ENCODE measurements around the gene FLCN. TPM values are rescaled to one million over a fixed set of nuclear protein-coding genes. Genes with fewer than 3 reads are reported as not detected.
A peak's percentile ranks its signal among the peaks of the same experiment; 100 is the strongest.

The FLCN gene
- total RNA-seq, 2 donors from 2014 or later: 43.8 to 125 TPM

GRCh38 chr17:17175917-17176316, 61.1 kb downstream of the FLCN start:
- DNase-seq (ENCODE audit: low spot score): no peak
- Histone ChIP-seq H3K27ac (no peak overlapping the region), H3K36me3 (peaks cover 0 to 24% of the 10 kb centered on the region in 2 donors), H3K9me3 (no peaks in the 10 kb centered on the region), H3K4me3 (no peak overlapping the region), H3K4me1 (replicated peaks) (no peaks in the 10 kb centered on the region), H3K27me3 (replicated peaks; ENCODE audit: insufficient read depth) (no peaks in the 10 kb centered on the region)
- intact Hi-C loops (cut with DNase I): no loop called here
- no peak for TF ChIP-seq POLR2A (IDR thresholded peaks at IDR 0.05)
- no peak for TF ChIP-seq CTCF (IDR thresholded peaks at IDR 0.05)
- no peak for TF ChIP-seq POLR2AphosphoS5 (IDR thresholded peaks at IDR 0.05)
- WGBS: 90% methylated on average over 12 of the region's 12 CpGs

GRCh38 chr17:17175340-17175739, 61.6 kb downstream of the FLCN start:
- no peak for DNase-seq (ENCODE audit: low spot score)
- Histone ChIP-seq H3K9me3 (no peaks in the 10 kb centered on the region), H3K27me3 (replicated peaks; ENCODE audit: insufficient read depth) (no peaks in the 10 kb centered on the region), H3K4me1 (replicated peaks) (no peaks in the 10 kb centered on the region), H3K36me3 (peaks cover 0 to 24% of the 10 kb centered on the region in 2 donors), H3K27ac (no peak overlapping the region), H3K4me3 (no peak overlapping the region)
- no peak for TF ChIP-seq POLR2A (IDR thresholded peaks at IDR 0.05)
- no peak for TF ChIP-seq POLR2AphosphoS5 (IDR thresholded peaks at IDR 0.05)
- TF ChIP-seq CTCF (IDR thresholded peaks at IDR 0.05): no peak
- WGBS: 91% methylated on average over 8 of the region's 8 CpGs
- intact Hi-C loops (cut with DNase I): no loop called here

GRCh38 chr17:17173921-17174320, 63.0 kb downstream of the FLCN start:
- H3K4me1 ChIP-seq (replicated peaks): no peaks in the 10 kb centered on the region
- WGBS: 94% methylated on average over 14 of the region's 14 CpGs
- H3K9me3 ChIP-seq: no peaks in the 10 kb centered on the region
- intact Hi-C loops (cut with DNase I): no loop called here
- TF ChIP-seq CTCF (IDR thresholded peaks at IDR 0.05): no peak
- TF ChIP-seq POLR2AphosphoS5 (IDR thresholded peaks at IDR 0.05): no peak
- no peak for TF ChIP-seq POLR2A (IDR thresholded peaks at IDR 0.05)
- H3K27ac ChIP-seq: no peak overlapping the region
- no peaks in the 10 kb centered on the region for H3K27me3 ChIP-seq (replicated peaks; ENCODE audit: insufficient read depth)
- H3K36me3 ChIP-seq: peaks cover 0 to 24% of the 10 kb centered on the region in 2 donors
- H3K4me3 ChIP-seq: no peak overlapping the region
- no peak for DNase-seq (ENCODE audit: low spot score)

- Histone ChIP-seq H3K36me3 (peaks cover 0 to 24% of the 10 kb centered on the region in 2 donors), H3K4me1 (replicated peaks) (no peaks in the 10 kb centered on the region), H3K27ac (no peak overlapping the region), H3K27me3 (replicated peaks; ENCODE audit: insufficient read depth) (no peaks in the 10 kb centered on the region), H3K9me3 (no peaks in the 10 kb centered on the region), H3K4me3 (no peak overlapping the region)
- no peak for DNase-seq (ENCODE audit: low spot score)
- TF ChIP-seq CTCF (IDR thresholded peaks at IDR 0.05) (no peak), POLR2A (IDR thresholded peaks at IDR 0.05) (no peak), POLR2AphosphoS5 (IDR thresholded peaks at IDR 0.05) (no peak)
- intact Hi-C loops (cut with DNase I): no loop called here
- WGBS: 85% methylated on average over 9 of the region's 9 CpGs
Measured at GRCh38 chr17:17172990-17173389, 64.0 kb downstream of the FLCN start.

GRCh38 chr17:17172001-17172939, 64.7 kb downstream of the FLCN start:
- no peak for TF ChIP-seq POLR2A (IDR thresholded peaks at IDR 0.05)
- peak in 1 of 4 experiments; percentile 22 for TF ChIP-seq CTCF (IDR thresholded peaks at IDR 0.05)
- intact Hi-C loops (cut with DNase I): no loop called here
- Histone ChIP-seq H3K27me3 (replicated peaks; ENCODE audit: insufficient read depth) (no peaks in the 10 kb centered on the region), H3K4me3 (no peak overlapping the region), H3K36me3 (peaks cover 2 to 27% of the 10 kb centered on the region in 2 donors), H3K9me3 (no peaks in the 10 kb centered on the region), H3K4me1 (replicated peaks) (no peaks in the 10 kb centered on the region), H3K27ac (no peak overlapping the region)
- DNase-seq (ENCODE audit: low spot score): no peak
- 59% methylated on average over 26 of the region's 26 CpGs for WGBS

All from prostate gland (tissue), 2 donors.